Activated gamma-delta T cell (primary cell): ENCODE data around the gene RPLP2.

Experiments
- DNase-seq: peaks from one replicate; lab custom pipeline; 2025; lab: John Stamatoyannopoulos, UW

The RPLP2 gene

DNA sequence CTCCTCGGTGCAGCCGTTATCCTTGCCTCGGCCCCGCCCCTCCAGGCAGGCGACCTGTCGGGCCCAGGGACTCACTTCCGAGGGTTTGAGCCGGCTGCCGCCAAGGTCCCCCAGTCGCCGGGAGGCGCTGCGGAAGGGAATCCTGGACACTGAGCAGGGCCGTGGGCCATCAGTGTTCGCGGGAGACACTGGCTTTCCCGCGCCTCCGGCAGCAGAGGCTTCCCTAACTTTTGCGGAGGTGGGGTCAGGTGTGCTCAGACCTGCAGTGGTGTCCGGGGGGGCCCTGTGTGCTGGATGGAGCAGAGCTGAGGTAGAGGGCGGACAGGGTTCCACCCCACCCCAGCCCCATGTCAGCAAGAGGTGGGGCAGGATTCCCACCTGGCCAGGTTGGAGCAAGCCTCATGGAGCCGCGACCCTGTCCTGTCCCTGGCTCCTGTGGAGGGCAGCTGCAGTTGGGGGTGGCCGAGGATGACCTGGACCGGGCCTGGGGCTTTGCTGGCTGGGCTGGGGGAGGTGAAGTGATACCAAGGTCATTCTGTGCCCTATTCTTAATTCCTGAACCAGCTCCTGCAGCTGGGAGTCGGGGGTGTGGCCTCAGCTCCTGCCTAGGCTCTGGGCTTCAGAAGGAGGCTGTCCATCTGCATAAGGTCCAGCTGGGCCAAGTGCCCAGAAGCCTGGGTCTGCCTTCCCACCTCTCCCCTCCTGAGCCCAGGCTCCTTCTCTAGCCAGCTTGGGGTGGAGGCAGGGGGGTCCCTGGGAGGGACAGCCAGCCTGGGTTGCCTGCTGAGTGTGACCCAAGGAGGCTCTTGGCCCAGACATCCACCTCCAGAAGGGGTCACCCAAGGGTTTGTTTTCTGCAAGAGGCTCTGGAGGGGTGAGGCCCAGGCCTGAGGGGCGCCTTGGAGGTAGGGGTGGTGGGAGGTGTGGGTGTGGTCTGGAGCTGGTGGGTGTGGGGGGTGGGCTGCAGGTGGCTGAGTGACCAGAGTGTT, 41.3 kb downstream of the RPLP2 start:
- DNase-seq = no peak

DNA sequence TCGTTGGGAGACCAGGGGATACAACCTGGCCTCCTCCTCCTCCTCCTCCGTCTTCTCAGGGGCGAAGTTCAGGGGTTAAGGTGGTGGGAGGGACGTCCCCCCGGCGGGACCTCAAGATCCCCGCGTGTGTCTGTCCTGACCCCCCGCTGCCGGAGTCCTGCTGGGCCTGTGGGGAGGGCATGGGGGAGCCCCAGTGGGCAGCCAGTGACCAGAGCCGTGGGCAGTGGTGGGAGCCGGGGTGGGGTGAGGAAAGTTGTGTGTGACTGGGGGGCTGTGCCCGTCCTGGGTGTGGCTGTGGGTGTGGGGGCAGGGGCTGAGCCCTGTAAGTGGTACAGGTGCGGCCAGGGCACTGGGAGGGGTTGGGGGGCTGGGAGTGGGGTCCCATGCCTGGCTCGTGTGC, 43.0 kb downstream of the RPLP2 start:
- DNase-seq = no peak

DNA sequence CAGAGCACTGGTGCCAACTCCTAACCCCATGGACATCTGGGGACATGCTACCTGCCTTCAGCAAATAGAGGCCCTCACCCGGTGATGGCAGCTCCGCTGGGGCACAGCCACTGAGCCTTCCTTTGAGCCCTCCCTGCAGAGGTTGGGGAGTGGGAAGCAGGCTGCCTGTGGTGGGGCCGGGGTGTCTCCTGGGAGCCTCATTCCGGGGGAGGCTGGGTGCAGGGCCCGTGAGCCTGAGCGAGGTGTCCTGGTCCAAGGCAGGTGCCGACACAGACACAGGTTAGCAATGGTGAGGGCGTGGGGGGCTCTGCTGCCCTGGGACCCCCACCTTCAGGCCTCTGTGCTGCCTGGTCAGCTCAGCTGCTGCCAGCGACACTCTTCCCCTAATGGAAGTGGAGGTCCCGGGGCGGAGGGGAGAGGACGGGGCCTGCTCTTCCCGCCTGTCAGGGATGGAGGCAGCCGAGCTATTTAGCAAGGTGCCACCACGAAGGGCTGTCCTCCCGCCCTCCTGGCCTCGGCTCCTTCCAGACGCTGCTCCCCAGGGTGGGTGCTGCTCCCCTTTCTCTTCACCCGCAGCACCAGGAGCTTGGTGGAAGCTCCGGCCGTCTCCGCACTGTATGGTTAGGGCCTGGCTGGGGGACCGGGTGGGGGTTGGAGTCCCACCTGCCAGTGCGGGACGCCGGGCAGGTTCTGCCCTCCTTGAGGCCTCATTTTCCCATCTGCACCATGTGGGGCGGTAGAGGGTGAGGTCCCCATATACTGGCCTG, 44.1 kb downstream of the RPLP2 start:
- no peak for DNase-seq

DNA sequence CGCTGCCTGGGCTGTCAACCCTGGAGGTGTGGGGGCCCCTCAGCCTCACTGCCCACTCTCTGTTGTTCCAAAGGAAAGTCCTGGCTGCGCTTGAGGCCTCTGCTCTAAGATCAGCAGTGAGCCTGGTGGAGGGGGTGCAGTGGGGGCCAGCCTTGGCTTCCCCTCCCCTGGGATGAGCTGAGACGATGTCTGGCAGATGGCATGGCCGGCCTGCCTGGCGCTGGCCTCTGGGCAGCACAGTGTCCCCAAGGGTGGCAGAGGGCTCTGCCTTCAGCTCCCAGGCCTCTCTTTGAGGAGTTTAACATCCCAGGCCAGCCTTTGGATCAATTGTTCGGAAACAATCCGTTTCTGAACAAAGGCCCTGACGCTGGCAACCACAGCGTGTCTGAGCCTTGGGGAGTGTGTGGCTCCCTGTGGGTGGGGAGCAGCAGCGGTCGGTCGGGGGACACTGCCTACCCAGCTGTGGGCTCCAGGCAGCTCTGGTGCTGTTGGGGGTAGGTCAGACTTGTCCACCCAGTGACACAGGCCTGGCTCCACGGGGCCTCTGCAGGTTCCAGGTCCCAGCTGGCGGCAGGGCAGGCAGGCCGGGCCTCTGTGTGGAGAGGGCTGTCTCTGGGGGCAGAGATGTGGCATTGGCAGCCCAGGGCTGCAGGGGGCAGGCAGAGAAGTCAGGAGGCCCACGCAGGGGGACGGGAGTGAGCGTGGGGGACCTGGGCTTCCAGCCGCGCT, 45.0 kb downstream of the RPLP2 start:
- no peak for DNase-seq

DNA sequence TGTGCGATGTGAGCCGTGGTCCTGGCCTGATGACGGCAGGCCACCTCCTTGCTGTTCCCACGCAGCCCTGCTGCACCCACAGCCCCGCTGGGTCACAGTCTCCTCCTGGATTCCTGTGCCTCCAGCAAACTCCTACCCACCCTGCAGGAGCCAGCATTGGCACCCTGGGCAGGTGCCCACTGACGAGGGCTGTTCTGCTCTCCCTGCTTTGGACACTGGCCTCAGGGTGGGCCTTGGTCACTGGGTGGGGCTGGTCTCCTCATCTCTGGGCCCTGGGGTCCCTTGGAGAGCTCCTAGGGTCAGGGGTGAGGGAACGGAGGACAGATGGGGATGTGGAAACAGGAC, 45.5 kb downstream of the RPLP2 start:
- no peak for DNase-seq

DNA sequence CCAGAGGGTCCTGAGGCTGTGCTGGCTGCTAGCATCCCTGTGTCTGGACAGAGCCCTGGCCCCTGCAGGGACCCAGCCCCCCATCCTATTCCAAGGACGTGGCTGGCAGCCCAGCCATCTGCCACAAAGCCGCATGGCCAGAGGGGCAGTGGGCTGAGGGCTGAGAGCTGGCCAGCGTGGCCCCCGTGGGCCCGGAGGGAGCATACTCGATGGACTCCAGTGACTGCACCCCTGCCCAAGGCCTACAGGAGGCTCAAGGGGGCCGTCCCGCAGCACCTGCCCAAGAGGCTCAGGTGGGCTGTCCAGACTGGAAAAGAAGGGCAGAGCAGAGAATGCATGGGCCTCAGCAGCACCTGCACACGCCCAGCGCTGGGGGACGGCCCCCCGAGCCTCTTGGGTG, 46.0 kb downstream of the RPLP2 start:
- no peak for DNase-seq

DNA sequence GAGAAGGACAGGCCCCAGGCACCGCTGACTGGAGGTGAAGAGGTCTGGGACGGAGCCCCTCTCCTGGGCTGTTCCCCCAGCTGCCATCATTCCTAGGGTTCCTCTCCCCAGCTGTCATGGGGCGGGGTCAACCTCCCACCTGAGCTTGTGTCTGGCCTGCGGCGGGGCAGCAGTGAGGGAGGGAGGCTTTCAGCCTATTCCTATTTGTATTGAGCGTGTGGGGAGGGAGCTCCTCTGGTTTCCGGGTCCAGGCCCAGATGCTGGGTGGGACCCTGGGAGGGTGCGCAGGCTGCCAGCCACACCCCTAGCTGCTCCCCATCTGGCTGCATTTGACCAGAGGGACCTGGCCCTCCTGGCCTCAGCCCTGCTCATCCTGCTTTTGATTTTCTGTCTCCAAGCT, 46.6 kb downstream of the RPLP2 start:
- no peak for DNase-seq

DNA sequence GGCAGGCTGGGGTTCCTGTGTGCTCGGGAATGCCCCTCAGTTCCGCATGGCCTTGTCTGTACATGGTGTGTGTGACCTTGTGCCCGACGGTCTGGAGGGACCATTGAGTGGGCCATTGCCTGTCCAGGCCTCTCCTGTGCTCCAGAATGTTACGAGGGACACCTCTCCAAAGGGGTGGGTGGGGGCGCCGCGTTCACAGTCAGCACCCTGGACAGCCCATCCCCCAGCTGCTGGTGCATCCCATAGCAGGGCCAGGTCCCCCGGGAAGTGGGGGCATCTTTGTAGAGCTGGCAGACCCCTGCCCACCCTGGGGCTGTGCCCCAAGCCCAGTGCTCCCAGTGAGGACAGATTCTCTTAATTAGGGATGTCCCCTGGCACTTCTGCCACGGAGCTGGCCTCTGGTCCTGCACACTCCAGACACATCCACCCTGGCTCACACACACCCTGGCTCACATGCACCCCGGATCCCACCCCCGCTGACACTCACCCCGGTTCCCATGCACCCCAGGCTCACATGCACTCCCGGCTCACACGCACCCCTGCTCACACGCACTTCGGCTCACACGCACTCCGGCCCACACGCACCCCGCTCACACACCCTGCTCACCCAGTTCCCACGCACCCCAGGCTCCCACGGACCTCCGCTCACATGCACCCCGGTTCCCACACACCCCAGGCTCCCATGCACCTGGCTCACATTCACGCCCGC, 48.4 kb downstream of the RPLP2 start:
- no peak for DNase-seq

DNA sequence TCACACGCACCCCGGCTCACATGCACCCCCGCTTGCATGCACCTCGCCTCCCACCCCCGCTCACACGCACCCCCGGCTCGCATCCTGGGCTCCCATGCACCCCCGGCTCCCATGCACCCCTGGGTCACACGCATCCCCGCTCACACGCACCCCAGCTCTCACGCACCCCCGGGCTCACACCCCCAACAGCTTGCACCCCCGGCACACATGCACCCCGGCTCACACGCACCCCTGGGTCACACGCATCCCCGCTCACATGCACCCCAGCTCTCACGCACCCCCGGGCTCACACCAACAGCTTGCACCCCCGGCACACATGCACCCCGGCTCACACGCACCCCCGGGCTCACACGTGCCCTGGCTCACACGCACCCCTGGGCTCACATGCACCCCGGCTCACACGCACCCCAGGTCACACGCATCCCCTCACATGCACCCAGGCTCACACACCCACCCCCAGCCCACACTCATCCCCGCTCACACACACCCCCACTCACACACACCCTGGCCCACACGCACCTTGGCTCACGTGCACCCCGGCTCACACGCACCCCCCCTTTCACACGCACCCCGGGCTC, 49.1 kb downstream of the RPLP2 start:
- DNase-seq = no peak

DNA sequence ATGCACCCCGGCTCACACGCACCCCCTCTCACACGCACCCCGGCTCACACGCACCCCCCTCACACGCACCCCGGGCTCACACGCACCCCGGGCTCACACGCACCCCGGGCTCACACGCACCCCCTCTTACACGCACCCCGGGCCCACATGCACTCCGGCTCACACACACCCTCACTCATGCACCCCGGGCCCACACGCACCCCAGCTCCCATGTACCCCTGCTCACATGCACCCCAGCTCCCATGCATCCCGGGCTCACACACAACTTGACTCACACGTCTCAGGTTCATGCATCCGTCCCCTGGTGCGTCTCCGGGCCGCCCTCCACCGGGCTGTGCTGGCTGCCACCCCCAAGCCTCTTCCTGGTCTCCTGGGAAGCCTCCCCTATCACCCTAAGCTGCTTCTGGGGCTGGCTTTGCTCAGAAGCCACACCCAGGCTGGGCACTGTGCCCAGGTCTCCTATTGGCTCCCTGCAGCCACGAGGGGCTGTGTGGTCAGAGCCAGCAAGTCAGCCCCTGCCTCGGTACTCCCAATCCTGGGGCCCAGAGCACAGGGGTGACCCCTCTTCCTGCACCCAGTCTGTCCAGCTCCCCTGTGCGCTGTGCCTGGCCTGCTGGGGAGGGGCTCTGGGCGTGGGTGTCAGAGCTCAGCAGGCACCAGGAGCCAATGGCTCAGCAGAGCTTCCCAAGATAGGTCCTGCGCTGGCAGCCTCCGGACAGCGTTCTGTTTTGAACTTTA, 49.8 kb downstream of the RPLP2 start:
- DNase-seq = no peak

DNA sequence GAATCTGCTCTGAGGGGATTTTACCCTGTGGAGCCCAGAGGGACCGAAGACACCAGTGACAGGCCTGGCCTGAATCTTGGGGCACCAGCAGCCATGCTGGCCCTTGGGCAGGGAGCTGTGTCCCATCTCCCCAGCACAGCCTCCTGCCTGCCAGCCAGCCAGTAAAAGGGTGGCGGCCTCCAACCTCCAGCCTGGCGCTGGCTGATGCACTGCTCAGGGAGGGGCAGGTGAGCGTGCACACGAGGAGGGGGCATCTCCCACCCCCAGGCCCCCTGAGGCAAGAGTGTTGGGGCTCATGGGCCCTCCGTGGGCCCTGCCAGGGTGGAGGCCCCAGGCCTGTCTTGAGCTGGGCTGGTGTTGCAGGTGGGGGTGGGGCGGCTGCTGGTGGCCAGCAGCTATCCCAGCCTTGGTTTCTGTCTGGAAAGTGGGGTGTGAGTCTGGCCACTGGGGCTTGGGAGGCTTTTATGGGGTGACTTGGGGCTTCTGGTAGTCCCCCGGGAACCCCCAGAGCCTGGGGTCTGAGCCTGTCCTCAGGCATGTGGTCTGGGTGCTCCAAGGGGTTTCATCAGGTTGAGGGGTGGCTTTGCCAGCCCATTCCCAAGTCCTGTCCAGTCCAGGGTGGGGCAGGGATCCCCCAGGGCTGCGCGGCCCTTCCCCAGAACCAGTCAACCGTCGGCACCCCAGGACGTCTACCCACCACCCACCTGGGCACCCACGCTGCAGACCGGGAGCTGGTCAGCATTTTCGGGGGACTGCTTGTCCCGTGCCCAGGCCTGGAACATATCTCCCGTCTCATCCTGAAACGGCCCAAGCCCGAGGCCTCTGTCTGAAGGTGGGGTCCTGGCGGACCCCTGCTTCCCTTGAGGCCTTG, 50.7 kb downstream of the RPLP2 start:
- no peak for DNase-seq

DNA sequence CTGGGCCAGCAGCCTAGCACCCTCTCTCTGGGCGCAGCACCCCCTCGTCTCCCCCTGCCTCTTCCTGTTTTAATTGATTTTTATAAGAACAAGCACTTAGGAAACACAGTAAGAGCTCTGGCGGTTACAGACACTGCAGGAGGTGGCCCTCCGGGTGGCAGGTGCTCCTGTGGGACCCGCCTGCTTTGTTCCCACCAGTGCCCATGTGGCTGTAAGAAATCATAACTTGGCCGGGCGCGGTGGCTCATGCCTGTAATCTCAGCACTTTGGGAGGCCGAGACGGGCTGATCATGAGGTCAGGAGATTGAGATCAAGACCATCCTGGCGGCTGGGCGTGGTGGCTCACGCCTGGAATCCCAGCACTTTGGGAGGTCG, 51.3 kb downstream of the RPLP2 start:
- no peak for DNase-seq

DNA sequence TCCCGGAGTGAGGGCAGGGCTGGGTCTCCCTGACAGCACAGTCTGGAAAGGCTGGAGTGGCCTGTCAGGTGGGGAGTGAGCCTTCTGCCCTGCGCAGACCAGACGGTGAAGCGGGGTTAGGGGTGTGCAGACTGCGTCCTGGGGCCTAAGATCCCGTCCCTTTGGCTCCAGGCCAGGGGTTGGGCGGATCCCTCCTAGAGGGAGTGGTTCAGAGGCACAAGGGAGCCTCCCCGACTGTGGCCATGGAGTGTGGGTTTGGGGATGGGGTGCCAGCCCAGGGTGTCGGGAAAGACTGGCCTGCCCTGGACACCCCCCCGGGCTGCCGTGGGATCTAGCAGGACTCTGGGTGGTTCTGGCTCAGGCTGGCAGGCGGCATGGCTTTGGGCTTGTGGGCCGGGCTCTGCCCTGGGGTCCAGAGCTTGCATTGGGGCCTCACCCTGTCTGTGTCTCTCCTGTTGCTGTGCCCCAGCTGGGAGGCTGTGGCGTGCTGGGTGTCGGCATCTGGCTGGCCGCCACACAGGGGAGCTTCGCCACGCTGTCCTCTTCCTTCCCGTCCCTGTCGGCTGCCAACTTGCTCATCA, 52.4 kb downstream of the RPLP2 start:
- no peak for DNase-seq
